ENCODE measurements around the gene NUCKS1.
A peak's percentile ranks its signal among the peaks of the same experiment; 100 is the strongest.

NUCKS1 gene

DNA sequence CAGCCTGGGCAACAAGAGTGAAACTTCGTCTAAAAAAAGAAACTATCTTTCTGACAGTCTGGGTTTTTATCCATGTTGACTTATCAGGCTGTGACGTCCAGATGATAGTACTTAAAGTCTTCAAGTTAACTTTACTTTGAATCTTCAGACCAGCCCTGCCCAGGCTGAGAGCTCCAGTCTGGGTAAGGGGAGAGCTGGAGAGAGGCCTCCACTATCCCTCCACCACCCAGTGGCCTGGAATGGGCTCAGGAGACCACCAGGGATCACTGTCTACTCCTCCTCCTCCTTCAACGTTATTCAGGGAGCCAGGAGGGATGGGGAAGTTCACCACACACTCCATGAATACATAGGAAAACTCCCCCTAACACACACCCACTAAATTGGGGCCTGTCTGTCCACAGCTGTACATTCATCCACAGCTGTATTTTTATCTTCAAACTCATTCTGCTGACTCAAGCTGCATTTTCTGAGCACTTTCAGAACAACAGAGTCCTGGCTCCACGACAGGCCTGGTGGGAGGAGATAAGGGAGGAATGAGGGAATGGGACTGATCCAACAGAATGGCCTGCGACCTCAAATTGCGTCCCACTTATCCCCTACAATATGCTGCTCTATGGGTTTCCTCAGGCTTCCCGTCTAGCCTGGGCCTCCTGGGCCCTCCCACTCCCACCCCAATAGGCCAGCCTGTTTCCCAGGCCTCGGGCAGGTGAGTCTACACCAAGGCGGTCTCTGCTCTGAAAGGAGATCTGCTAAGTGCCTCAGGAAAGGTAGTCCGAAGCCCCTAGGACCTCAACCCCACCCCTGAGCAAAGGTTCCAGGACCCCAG, 71.5 kb downstream of the NUCKS1 start:
- Histone ChIP-seq H3K27ac (ENCODE audit: low read depth, low read length, severe bottlenecking) (peak overlapping the region; percentile 71), H3K36me3 (ENCODE audit: control insufficient read depth, insufficient read depth, low read length) (no peaks in the 10 kb centered on the region), H3K9me3 (ENCODE audit: control insufficient read depth, low read length) (no peaks in the 10 kb centered on the region), H3K4me3 (ENCODE audit: extremely low read depth, insufficient read depth, low read length, poor library complexity, severe bottlenecking) (peak overlapping the region; percentile 70), H3K4me1 (ENCODE audit: control insufficient read depth, insufficient read depth, low read length, poor library complexity, severe bottlenecking) (peaks cover 18% of the 10 kb centered on the region)
- 74 to 76% methylated on average over 5 to 6 of the region's 10 CpGs for WGBS, 2 experiments (ENCODE audit: insufficient coverage in 2 of 2)

DNA sequence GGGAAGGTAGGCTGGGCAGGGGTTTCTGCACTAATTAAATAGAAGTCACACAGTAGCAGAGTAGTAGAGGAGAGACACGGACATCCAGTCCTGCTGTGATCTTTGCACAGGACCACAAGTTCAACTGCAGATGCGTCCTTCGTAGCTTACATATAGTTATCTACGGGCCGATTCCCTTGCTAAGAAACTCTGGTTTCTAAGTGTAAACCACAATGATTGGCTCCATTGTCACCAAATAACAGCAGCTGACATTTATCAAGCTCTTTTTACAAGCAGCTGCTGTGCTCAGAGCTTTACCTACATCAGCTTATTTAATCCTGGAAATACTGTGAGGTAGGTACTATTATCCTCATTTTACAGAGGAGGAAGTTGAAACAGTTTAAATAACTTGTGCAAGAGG, 72.8 kb downstream of the NUCKS1 start:
- no peak overlapping the region for H3K4me3 ChIP-seq (ENCODE audit: extremely low read depth, insufficient read depth, low read length, poor library complexity, severe bottlenecking)
- H3K4me1 ChIP-seq (ENCODE audit: control insufficient read depth, insufficient read depth, low read length, poor library complexity, severe bottlenecking): peaks cover 20% of the 10 kb centered on the region
- no peaks in the 10 kb centered on the region for H3K36me3 ChIP-seq (ENCODE audit: control insufficient read depth, insufficient read depth, low read length)
- WGBS, 2 experiments (ENCODE audit: insufficient coverage in 2 of 2): 78 to 82% methylated on average over 4 to 5 of the region's 5 CpGs
- no peaks in the 10 kb centered on the region for H3K9me3 ChIP-seq (ENCODE audit: control insufficient read depth, low read length)
- H3K27ac ChIP-seq (ENCODE audit: low read depth, low read length, severe bottlenecking): no peak overlapping the region

DNA sequence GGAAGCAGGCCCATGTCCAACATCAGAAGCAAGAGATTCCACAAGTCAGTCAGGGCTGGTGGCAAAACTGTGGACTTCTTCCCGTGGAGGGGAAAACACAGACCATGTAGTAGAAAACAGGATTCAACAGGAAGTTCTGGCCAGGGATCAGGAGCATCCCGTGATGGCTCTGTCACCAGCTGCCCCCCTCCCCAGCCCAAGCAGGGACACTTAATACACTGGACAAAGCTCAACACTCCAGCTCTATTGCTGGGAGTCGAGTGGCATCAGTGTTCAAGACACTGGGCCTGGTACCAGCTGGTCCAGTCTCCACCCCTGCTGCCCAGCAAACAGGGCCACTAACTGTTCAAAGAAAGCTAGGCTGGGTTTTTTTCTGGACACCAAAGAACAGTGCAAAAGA, 73.4 kb downstream of the NUCKS1 start:
- Histone ChIP-seq H3K27ac (ENCODE audit: low read depth, low read length, severe bottlenecking) (no peak overlapping the region), H3K4me1 (ENCODE audit: control insufficient read depth, insufficient read depth, low read length, poor library complexity, severe bottlenecking) (peaks cover 25% of the 10 kb centered on the region)

DNA sequence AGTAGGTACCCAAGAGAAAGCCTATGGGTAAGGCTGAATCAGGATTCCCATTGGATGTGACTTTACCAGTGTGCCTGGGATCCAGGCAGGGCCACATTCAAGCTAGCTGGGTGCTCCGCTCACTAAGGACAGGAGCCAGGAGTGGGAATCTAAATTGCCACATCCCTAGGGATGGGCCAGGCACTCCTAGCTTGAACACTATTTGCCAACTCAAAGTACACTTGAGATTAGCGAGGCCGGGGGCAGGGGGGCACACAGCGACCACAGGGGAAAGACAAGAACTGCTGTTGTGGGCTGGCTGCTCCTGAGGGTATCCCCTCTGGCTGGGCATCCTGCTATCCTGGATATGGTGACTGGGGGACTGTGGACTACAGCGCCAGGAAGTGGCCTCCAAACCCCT, 74.0 kb downstream of the NUCKS1 start:
- WGBS, 2 experiments (ENCODE audit: insufficient coverage in 2 of 2): 97% methylated on average over 4 of the region's 5 CpGs

More for the DNA sequence above, 73.4 kb downstream of the NUCKS1 start:
- Histone ChIP-seq H3K4me3 (ENCODE audit: extremely low read depth, insufficient read depth, low read length, poor library complexity, severe bottlenecking) (no peak overlapping the region), H3K9me3 (ENCODE audit: control insufficient read depth, low read length) (no peaks in the 10 kb centered on the region), H3K36me3 (ENCODE audit: control insufficient read depth, insufficient read depth, low read length) (no peaks in the 10 kb centered on the region)
- 76 to 89% methylated on average over 2 to 3 of the region's 3 CpGs for WGBS, 2 experiments (ENCODE audit: insufficient coverage in 2 of 2)

GRCh38 chr1:205675247-205675646, 74.7 kb downstream of the NUCKS1 start:
- H3K4me1 ChIP-seq (ENCODE audit: control insufficient read depth, insufficient read depth, low read length, poor library complexity, severe bottlenecking): peaks cover 39% of the 10 kb centered on the region
- no peaks in the 10 kb centered on the region for H3K9me3 ChIP-seq (ENCODE audit: control insufficient read depth, low read length)
- 95 to 96% methylated on average over 4 of the region's 4 CpGs for WGBS, 2 experiments (ENCODE audit: insufficient coverage in 2 of 2)
- H3K36me3 ChIP-seq (ENCODE audit: control insufficient read depth, insufficient read depth, low read length): no peaks in the 10 kb centered on the region
- H3K27ac ChIP-seq (ENCODE audit: low read depth, low read length, severe bottlenecking): no peak overlapping the region
- H3K4me3 ChIP-seq (ENCODE audit: extremely low read depth, insufficient read depth, low read length, poor library complexity, severe bottlenecking): no peak overlapping the region

More for the DNA sequence above, 74.0 kb downstream of the NUCKS1 start:
- Histone ChIP-seq H3K27ac (ENCODE audit: low read depth, low read length, severe bottlenecking) (no peak overlapping the region), H3K4me3 (ENCODE audit: extremely low read depth, insufficient read depth, low read length, poor library complexity, severe bottlenecking) (no peak overlapping the region), H3K4me1 (ENCODE audit: control insufficient read depth, insufficient read depth, low read length, poor library complexity, severe bottlenecking) (peaks cover 31% of the 10 kb centered on the region), H3K9me3 (ENCODE audit: control insufficient read depth, low read length) (no peaks in the 10 kb centered on the region), H3K36me3 (ENCODE audit: control insufficient read depth, insufficient read depth, low read length) (no peaks in the 10 kb centered on the region)

- H3K4me3 ChIP-seq (ENCODE audit: extremely low read depth, insufficient read depth, low read length, poor library complexity, severe bottlenecking): no peak overlapping the region
- H3K9me3 ChIP-seq (ENCODE audit: control insufficient read depth, low read length): no peaks in the 10 kb centered on the region
- WGBS, 2 experiments (ENCODE audit: insufficient coverage in 2 of 2): 87 to 100% methylated on average over 2 to 3 of the region's 4 CpGs
- H3K4me1 ChIP-seq (ENCODE audit: control insufficient read depth, insufficient read depth, low read length, poor library complexity, severe bottlenecking): peaks cover 45% of the 10 kb centered on the region
- H3K36me3 ChIP-seq (ENCODE audit: control insufficient read depth, insufficient read depth, low read length): no peaks in the 10 kb centered on the region
- H3K27ac ChIP-seq (ENCODE audit: low read depth, low read length, severe bottlenecking): no peak overlapping the region
These were observed 77.0 kb downstream of the NUCKS1 start for GRCh38 chr1:205672970-205673369.

- no peaks in the 10 kb centered on the region for H3K9me3 ChIP-seq (ENCODE audit: control insufficient read depth, low read length)
- 69 to 78% methylated on average over 7 to 8 of the region's 11 CpGs for WGBS, 2 experiments (ENCODE audit: insufficient coverage in 2 of 2)
- H3K36me3 ChIP-seq (ENCODE audit: control insufficient read depth, insufficient read depth, low read length): no peaks in the 10 kb centered on the region
- H3K4me1 ChIP-seq (ENCODE audit: control insufficient read depth, insufficient read depth, low read length, poor library complexity, severe bottlenecking): peaks cover 45% of the 10 kb centered on the region
- H3K4me3 ChIP-seq (ENCODE audit: extremely low read depth, insufficient read depth, low read length, poor library complexity, severe bottlenecking): no peak overlapping the region
- H3K27ac ChIP-seq (ENCODE audit: low read depth, low read length, severe bottlenecking): no peak overlapping the region
These were observed 77.5 kb downstream of the NUCKS1 start for GRCh38 chr1:205672395-205672889.

DNA sequence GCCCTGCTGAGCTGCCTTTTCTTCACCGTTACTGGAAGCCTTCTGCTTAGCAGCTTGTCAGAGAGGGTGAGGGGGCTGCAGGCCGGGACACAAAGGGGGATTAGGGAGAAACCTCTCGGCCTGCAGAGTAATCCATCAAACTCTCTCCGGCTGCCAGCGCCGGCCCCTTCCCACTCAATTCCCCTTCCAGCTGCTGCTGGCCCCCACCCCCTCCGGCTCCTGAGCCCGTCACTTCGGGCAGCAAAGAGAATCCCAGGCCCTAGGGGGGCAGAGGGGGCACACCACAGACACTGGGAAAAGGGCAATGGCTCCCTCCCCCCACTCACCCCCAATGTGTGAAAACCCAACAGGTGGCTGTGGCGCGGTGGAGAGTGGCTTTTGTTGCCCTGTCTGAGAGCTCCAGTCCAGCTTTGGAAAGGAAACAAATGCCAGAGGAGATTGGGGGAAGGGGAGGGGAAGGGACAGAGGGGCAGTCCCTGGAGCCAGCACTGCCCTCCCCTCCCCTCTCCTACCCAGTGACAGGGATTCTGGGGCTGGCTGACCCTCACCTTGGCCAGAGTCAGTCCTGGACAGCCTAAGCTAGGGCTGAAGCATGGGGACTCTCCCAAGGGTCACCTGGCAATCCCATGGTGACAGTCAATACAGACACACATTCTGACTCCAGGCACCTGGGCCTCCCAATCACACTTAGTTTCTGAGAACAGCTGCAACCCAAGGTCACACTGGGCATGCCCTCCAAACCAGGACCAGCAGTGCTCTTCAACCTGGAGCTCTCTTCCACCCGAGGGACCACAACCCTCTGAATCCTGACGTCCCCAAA, 79.2 kb downstream of the NUCKS1 start:
- peak overlapping the region; percentile 61 for H3K27ac ChIP-seq (ENCODE audit: low read depth, low read length, severe bottlenecking)
- no peak overlapping the region for H3K4me3 ChIP-seq (ENCODE audit: extremely low read depth, insufficient read depth, low read length, poor library complexity, severe bottlenecking)
- no peaks in the 10 kb centered on the region for H3K36me3 ChIP-seq (ENCODE audit: control insufficient read depth, insufficient read depth, low read length)
- WGBS, 2 experiments (ENCODE audit: insufficient coverage in 2 of 2): 34 to 65% methylated on average over 2 to 7 of the region's 13 CpGs
- no peaks in the 10 kb centered on the region for H3K9me3 ChIP-seq (ENCODE audit: control insufficient read depth, low read length)
- peaks cover 42% of the 10 kb centered on the region for H3K4me1 ChIP-seq (ENCODE audit: control insufficient read depth, insufficient read depth, low read length, poor library complexity, severe bottlenecking)

GRCh38 chr1:205670150-205670446, 79.9 kb downstream of the NUCKS1 start:
- H3K36me3 ChIP-seq (ENCODE audit: control insufficient read depth, insufficient read depth, low read length): no peaks in the 10 kb centered on the region
- no peak overlapping the region for H3K4me3 ChIP-seq (ENCODE audit: extremely low read depth, insufficient read depth, low read length, poor library complexity, severe bottlenecking)
- WGBS, 2 experiments (ENCODE audit: insufficient coverage in 2 of 2): 51 to 80% methylated on average over 1 to 5 of the region's 5 CpGs
- H3K9me3 ChIP-seq (ENCODE audit: control insufficient read depth, low read length): no peaks in the 10 kb centered on the region
- H3K4me1 ChIP-seq (ENCODE audit: control insufficient read depth, insufficient read depth, low read length, poor library complexity, severe bottlenecking): peaks cover 50% of the 10 kb centered on the region
- H3K27ac ChIP-seq (ENCODE audit: low read depth, low read length, severe bottlenecking): peak overlapping the region; percentile 75

DNA sequence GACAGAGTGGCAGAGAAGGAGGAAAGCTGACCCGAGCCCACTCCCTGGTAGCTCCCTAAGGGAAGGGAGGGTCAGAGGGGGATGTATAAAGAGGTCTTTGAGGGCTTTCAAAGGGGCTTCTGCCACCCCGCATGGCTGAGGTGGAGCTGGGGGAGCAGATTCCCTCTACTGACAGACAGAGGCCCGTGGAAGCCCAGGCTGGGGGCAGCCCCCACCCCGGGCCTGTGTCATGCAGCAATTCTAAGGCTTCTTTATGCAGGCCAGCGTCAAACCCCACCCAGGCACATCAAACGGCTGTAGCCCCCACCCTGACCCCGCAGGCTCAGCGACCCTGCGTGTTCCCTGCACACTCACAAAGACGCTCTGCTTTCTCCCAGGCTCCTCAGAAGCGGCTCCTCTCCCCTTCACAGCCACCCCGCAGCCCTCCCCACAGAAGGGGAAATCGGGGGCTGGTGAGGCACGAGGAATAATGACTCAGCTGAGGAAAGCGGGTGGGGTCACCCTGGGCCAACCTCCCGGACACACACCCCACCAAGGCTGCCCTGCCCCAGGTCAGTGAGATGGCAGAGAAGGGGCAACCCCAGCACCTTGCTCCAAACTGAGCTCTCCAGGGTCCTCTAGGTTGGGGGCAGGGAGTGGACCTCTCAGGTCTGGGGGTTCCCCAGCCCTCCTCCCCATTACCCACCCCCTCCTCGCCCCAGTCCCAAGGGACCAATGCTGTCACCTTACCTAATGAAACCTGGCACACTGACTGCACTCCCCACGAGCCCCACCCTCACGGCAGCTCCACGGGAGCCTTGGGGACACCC, 80.4 kb downstream of the NUCKS1 start:
- Histone ChIP-seq H3K27ac (ENCODE audit: low read depth, low read length, severe bottlenecking) (peak overlapping the region; percentile 75), H3K36me3 (ENCODE audit: control insufficient read depth, insufficient read depth, low read length) (no peaks in the 10 kb centered on the region), H3K4me3 (ENCODE audit: extremely low read depth, insufficient read depth, low read length, poor library complexity, severe bottlenecking) (no peak overlapping the region), H3K9me3 (ENCODE audit: control insufficient read depth, low read length) (no peaks in the 10 kb centered on the region), H3K4me1 (ENCODE audit: control insufficient read depth, insufficient read depth, low read length, poor library complexity, severe bottlenecking) (peaks cover 54% of the 10 kb centered on the region)
- 43 to 54% methylated on average over 10 to 12 of the region's 20 CpGs for WGBS, 2 experiments (ENCODE audit: insufficient coverage in 2 of 2)

Measured in mesodermal cell (in vitro differentiated cells).